H1 (cell line): ENCODE data around the gene ATP8B3. TPM values are rescaled to one million over a fixed set of nuclear protein-coding genes. Genes with fewer than 3 reads are reported as not detected.

ENCODE experiments used
- CTCF ChIA-PET: fragments of 300-600 bp; sonication (Branson Sonifier 250); formaldehyde crosslinking; loops from one replicate; lab custom pipeline; 2021; ENCODE audit not compliant: partially characterized antibody; lab: Charles Lee
- POLR2A ChIA-PET: fragments of 300-600 bp; sonication (Branson Sonifier 250); formaldehyde crosslinking; loops from one replicate; lab custom pipeline; 2021; ENCODE audit warnings: inconsistent platforms; ENCODE audit not compliant: partially characterized antibody; lab: Charles Lee
- DNase-seq, 2 experiments: peaks; one replicate each; pipeline versions ENCODE4 v3.0.0 to v3.0.0-alpha.2; 2010 to 2022; ENCODE audit warnings: low spot score in 2 of 2, low read depth in 1 of 2, mixed read lengths in 1 of 2
- FAIRE-seq: peaks from 2 replicates; lab custom pipeline; 2011; peaks lifted over from hg19 to GRCh38; lab: Jason Lieb, UNC
- H2AFZ ChIP-seq: 2 replicates; pipeline ENCODE4 v1.8.1; 2012; ENCODE audit warnings: low read length, inconsistent platforms
- H2AK5ac ChIP-seq: 2 replicates; pipeline ENCODE4 v1.6.1; 2013; ENCODE audit warnings: low read depth, low read length
- H2BK120ac ChIP-seq: replicated peaks from 2 replicates; pipeline ENCODE3; 2013; ENCODE audit warnings: low read depth, low read length, inconsistent platforms
- H2BK12ac ChIP-seq: 2 replicates; pipeline ENCODE4 v1.6.1; 2013; ENCODE audit warnings: low read depth, low read length
- H2BK15ac ChIP-seq: 2 replicates; pipeline ENCODE4 v1.6.1; 2013; ENCODE audit warnings: low read length
- H2BK20ac ChIP-seq: 2 replicates; pipeline ENCODE4 v1.6.1; 2013; ENCODE audit warnings: low read length
- H2BK5ac ChIP-seq: 2 replicates; pipeline ENCODE4 v1.6.1; 2013; ENCODE audit warnings: low read depth, low read length
- H3K14ac ChIP-seq: 2 replicates; pipeline ENCODE4 v1.6.1; 2013; ENCODE audit warnings: inconsistent platforms; ENCODE audit not compliant: insufficient read length
- H3K18ac ChIP-seq: 2 replicates; pipeline ENCODE4 v1.6.1; 2013; ENCODE audit warnings: low read length; ENCODE audit errors: extremely low read depth
- H3K23ac ChIP-seq: 2 replicates; pipeline ENCODE4 v1.6.1; 2013; ENCODE audit warnings: inconsistent platforms; ENCODE audit not compliant: insufficient read length
- H3K23me2 ChIP-seq: 2 replicates; pipeline ENCODE4 v1.6.1; 2013; ENCODE audit warnings: low read depth, low read length
- H3K27ac ChIP-seq: 2 replicates; pipeline ENCODE4 v1.6.1; 2011; ENCODE audit warnings: low read depth, low read length, inconsistent platforms
- H3K27me3 ChIP-seq, 4 experiments: replicated peaks in 1 of 4; 1 replicate in 1 of 4; 2 replicates in 3 of 4; pipeline versions ENCODE4 v1.6.1 to v1.8.1; 2011 to 2013; ENCODE audit warnings: low read length in 3 of 4, mild to moderate bottlenecking in 3 of 4, inconsistent platforms in 2 of 4, mixed read lengths in 2 of 4, moderate library complexity in 1 of 4; ENCODE audit not compliant: control insufficient read depth in 3 of 4, insufficient read depth in 3 of 4; ENCODE audit errors: extremely low read depth in 1 of 4
- H3K36me3 ChIP-seq, 4 experiments: 2 replicates each; pipeline versions ENCODE4 v1.6.1 to v1.8.1; 2011 to 2013; ENCODE audit warnings: mild to moderate bottlenecking in 4 of 4, low read length in 3 of 4, moderate library complexity in 2 of 4, control low read depth in 1 of 4, inconsistent platforms in 1 of 4; ENCODE audit not compliant: insufficient read depth in 4 of 4, control insufficient read depth in 2 of 4
- H3K4ac ChIP-seq: replicated peaks from 2 replicates; pipeline ENCODE3; 2013; ENCODE audit warnings: low read length, low read depth, mixed read lengths, inconsistent platforms; ENCODE audit not compliant: insufficient read length
- H3K4me1 ChIP-seq, 4 experiments: replicated peaks in 1 of 4; 1 replicate in 1 of 4; 2 replicates in 3 of 4; pipeline versions ENCODE4 v1.6.1 to v1.8.1; 2011 to 2013; ENCODE audit warnings: low read length in 3 of 4, inconsistent platforms in 2 of 4, mixed read lengths in 1 of 4; ENCODE audit not compliant: insufficient read depth in 4 of 4, control insufficient read depth in 3 of 4
- H3K4me2 ChIP-seq, 2 experiments: 2 replicates each; pipeline versions ENCODE4 v1.6.1 to v1.8.1; 2011 to 2013; ENCODE audit warnings: low read depth in 2 of 2, low read length in 2 of 2, control low read depth in 1 of 2, inconsistent platforms in 1 of 2, mild to moderate bottlenecking in 1 of 2; ENCODE audit not compliant: insufficient read depth in 1 of 2
- H3K4me3 ChIP-seq, 4 experiments: fragments of 200-600, 300-600 bp in 1 of 4; sonication (generic), shearing (Covaris generic), sonication (Bioruptor Twin) in 1 of 4; 2 replicates each; pipeline versions ENCODE4 v1.5.1 to v1.8.1; 2011 to 2016; ENCODE audit warnings: low read length in 4 of 4, low read depth in 3 of 4, control low read depth in 2 of 4, inconsistent platforms in 2 of 4, mild to moderate bottlenecking in 2 of 4, mixed read lengths in 1 of 4, moderate library complexity in 1 of 4; ENCODE audit not compliant: insufficient read depth in 2 of 4; ENCODE audit errors: extremely low read depth in 1 of 4
- H3K56ac ChIP-seq: replicated peaks from 2 replicates; pipeline ENCODE3; 2013; ENCODE audit warnings: low read depth, mild to moderate bottlenecking, mixed read lengths, low read length, inconsistent platforms; ENCODE audit not compliant: insufficient read length
- H3K79me1 ChIP-seq: 2 replicates; pipeline ENCODE4 v1.6.1; 2013; ENCODE audit warnings: low read depth, low read length, control low read depth
- H3K79me2 ChIP-seq, 2 experiments: 2 replicates each; pipeline versions ENCODE4 v1.6.1 to v1.8.1; 2012 to 2013; ENCODE audit warnings: low read length in 2 of 2, mild to moderate bottlenecking in 2 of 2, inconsistent platforms in 1 of 2; ENCODE audit not compliant: insufficient read depth in 2 of 2, control insufficient read depth in 1 of 2
- H3K9ac ChIP-seq, 4 experiments: replicated peaks in 1 of 4; 1 replicate in 1 of 4; 2 replicates in 3 of 4; pipeline versions ENCODE4 v1.6.1 to v1.8.1; 2011 to 2013; ENCODE audit warnings: low read depth in 3 of 4, low read length in 3 of 4, control low read depth in 2 of 4, mild to moderate bottlenecking in 2 of 4, moderate library complexity in 2 of 4, inconsistent platforms in 1 of 4; ENCODE audit errors: extremely low read depth in 1 of 4
- H3K9me3 ChIP-seq, 2 experiments: 2 replicates each; pipeline versions ENCODE4 v1.6.1 to v1.8.1; 2012 to 2013; ENCODE audit warnings: mild to moderate bottlenecking in 2 of 2, moderate library complexity in 2 of 2, control low read depth in 1 of 2, inconsistent platforms in 1 of 2, low read depth in 1 of 2, low read length in 1 of 2, mixed read lengths in 1 of 2; ENCODE audit not compliant: insufficient read depth in 2 of 2
- H4K20me1 ChIP-seq, 2 experiments: replicated peaks in 1 of 2; 2 replicates each; pipeline versions ENCODE3 to v1.8.1; 2011 to 2013; ENCODE audit warnings: inconsistent platforms in 2 of 2, low read length in 2 of 2, mild to moderate bottlenecking in 1 of 2; ENCODE audit not compliant: insufficient read depth in 2 of 2, control insufficient read depth in 1 of 2
- H4K5ac ChIP-seq: 2 replicates; pipeline ENCODE4 v1.6.1; 2013; ENCODE audit warnings: low read length, low read depth, mixed read lengths, inconsistent platforms; ENCODE audit not compliant: insufficient read length
- H4K8ac ChIP-seq: 2 replicates; pipeline ENCODE4 v1.8.0; 2013; ENCODE audit warnings: mild to moderate bottlenecking, moderate library complexity, low read length, inconsistent platforms; ENCODE audit not compliant: insufficient read depth; ENCODE audit errors: extremely low read depth
- H4K91ac ChIP-seq: replicated peaks from 2 replicates; pipeline ENCODE3; 2013; ENCODE audit warnings: low read length, mixed read lengths, inconsistent platforms; ENCODE audit not compliant: insufficient read length
- BCL11A ChIP-seq, 2 experiments: IDR thresholded peaks; one replicate each; pipeline ENCODE4 v1.6.1; 2011; ENCODE audit warnings: low read depth in 2 of 2, low read length in 2 of 2, mild to moderate bottlenecking in 2 of 2
- GTF2F1 ChIP-seq: IDR thresholded peaks from 2 replicates; pipeline ENCODE4 v1.6.1; 2012; ENCODE audit warnings: low read depth, low read length, improper control_type of control experiment, borderline replicate concordance
- JUN ChIP-seq: IDR thresholded peaks from 2 replicates; pipeline ENCODE4 v1.6.1; 2011; ENCODE audit warnings: low read depth, mild to moderate bottlenecking, improper control_type of control experiment, low read length
- JUND ChIP-seq: IDR thresholded peaks from 2 replicates; pipeline ENCODE4 v1.6.1; 2011; ENCODE audit warnings: mild to moderate bottlenecking, improper control_type of control experiment, low read length
- KDM4A ChIP-seq: IDR thresholded peaks from one replicate; pipeline ENCODE4 v1.7.1; 2012; ENCODE audit warnings: low read depth, mild to moderate bottlenecking, moderate library complexity, low read length, inconsistent platforms; ENCODE audit not compliant: severe bottlenecking
- SIX5 ChIP-seq: IDR thresholded peaks from 2 replicates; pipeline ENCODE4 v1.6.1; 2011; ENCODE audit warnings: mild to moderate bottlenecking, low read depth, low read length
- SUZ12 ChIP-seq: fragments of 200-600 bp; sonication (generic); IDR thresholded peaks from 2 replicates; pipeline ENCODE4 v1.6.1; 2012; ENCODE audit warnings: mild to moderate bottlenecking, inconsistent platforms, low read length, moderate library complexity, mixed read lengths
- TEAD4 ChIP-seq: IDR thresholded peaks from 2 replicates; pipeline ENCODE4 v1.6.1; 2012; ENCODE audit warnings: low read depth, low read length, inconsistent platforms, mixed read lengths
- ZNF274 ChIP-seq: IDR thresholded peaks from 2 replicates; pipeline ENCODE4 v1.7.0; 2012; ENCODE audit warnings: low read length, borderline replicate concordance; ENCODE audit errors: extremely low read depth
- WGBS, 2 experiments: shearing (Covaris generic) in 1 of 2; methylation state at CpG; one replicate each; pipeline versions ENCODE4 v1.1.6 to v1.1.7; 2013 to 2015; ENCODE audit warnings: low lambda C conversion rate in 2 of 2, mixed read lengths in 2 of 2, inconsistent platforms in 1 of 2, low coverage in 1 of 2, missing lambda C conversion rate in 1 of 2; ENCODE audit not compliant: insufficient replicate concordance in 2 of 2, insufficient coverage in 1 of 2, insufficient read length in 1 of 2; ENCODE audit errors: extremely low coverage in 1 of 2, missing lambda C conversion rate in 1 of 2; 5-methylcytosine and 5-hydroxymethylcytosine counted together
- polyA plus RNA-seq, 7 experiments: library from polyadenylated mRNA; depleted of rRNA in 3 of 7; stranded (reverse) in 5 of 7; unstranded in 2 of 7; fragments of >200 nt in 5 of 7; fragments of 200-250 nt in 2 of 7; gene quantifications; 1 replicate in 5 of 7; 2 replicates in 1 of 7; 4 replicates in 1 of 7; pipeline versions ENCODE4 v1.2.1 to v1.2.3, GENCODE V29; 2011 to 2013; ENCODE audit warnings: missing spikeins in 2 of 7, mixed read lengths in 2 of 7
- total RNA-seq: library from RNA; stranded (reverse); fragmentation: NEBNext Ultra II Directional; extraction: Animal tissue kit (Norgen Biotek cat#: 25700); gene quantifications from 2 replicates; pipeline ENCODE4 v1.2.1, GENCODE V29; 2021
- TF ChIP-seq, protein P1 (sequence below): IDR thresholded peaks from 2 replicates; pipeline ENCODE4 v1.6.1; 2012; ENCODE audit warnings: low read length, inconsistent platforms

Gene ATP8B3
- total and polyA plus RNA-seq, 2 of the 8 experiments (the other 6 are each of a cell fraction or from before 2014, with no cell fraction given) = 4.1 to 9.3 TPM

DNA sequence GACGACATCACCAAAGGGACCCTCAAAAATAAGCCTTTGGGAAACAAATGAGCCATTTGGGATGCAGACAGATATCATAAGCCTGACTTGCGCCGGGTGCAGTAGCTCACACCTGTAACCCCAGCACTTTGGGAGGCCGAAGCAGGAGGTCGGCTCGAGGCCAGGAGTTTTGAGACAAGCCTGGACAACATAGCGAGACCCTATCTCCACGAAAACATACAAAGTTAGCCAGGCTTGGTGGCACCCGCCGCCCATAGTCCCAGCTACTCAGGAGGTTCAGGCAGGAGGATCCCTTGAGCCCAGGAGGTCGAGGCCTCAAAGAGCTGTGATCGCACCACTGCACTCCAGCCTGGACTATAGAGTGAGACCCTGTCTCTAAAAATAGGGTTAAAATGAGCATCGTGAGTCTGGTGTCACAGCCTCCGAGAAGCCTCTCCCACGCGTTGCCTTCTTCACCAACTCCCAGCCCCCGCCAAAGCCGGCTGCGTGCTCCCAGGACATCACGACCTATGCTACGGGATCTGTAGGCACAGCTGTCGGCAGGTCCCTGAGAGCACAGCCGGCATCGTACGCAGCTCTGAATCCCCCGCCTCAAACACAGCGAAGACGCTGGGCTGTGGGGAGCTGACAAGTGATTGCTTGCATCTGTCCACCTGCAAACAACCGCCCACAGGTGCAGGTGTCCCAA is 34.6 kb upstream of the ATP8B3 start:
- Histone ChIP-seq H2AK5ac (no peak overlapping the region), H3K56ac (no peak overlapping the region), H3K4ac (no peak overlapping the region), H4K5ac (no peak overlapping the region), H3K36me3 (no peaks in the 10 kb centered on the region), H3K9ac (no peak overlapping the region), H2BK120ac (no peak overlapping the region), H3K27me3 (no peaks in the 10 kb centered on the region), H3K4me3 (peak overlapping the region in 3 of 4 experiments; percentile 87 to 95 (median 90); a peak in 6 of 8 replicates), H2BK12ac (no peak overlapping the region), H3K79me2 (peaks cover 23 to 63% of the 10 kb centered on the region in 2 experiments), H2BK15ac (no peak overlapping the region), H3K23me2 (peaks cover 3% of the 10 kb centered on the region; the same call in 1 of the 2 replicates), H3K4me1 (peaks cover 0 to 10% (median 9%) of the 10 kb centered on the region in 4 experiments; a peak in 6 of 7 replicates), H3K4me2 (peak overlapping the region; percentile 75 to 97), H3K14ac (no peak overlapping the region), H4K8ac (no peak overlapping the region), H3K23ac (no peak overlapping the region), H2BK20ac (no peak overlapping the region), H4K20me1 (peaks cover 19 to 27% of the 10 kb centered on the region in 2 experiments), H3K9me3 (no peaks in the 10 kb centered on the region), H3K79me1 (peaks cover 23% of the 10 kb centered on the region), H3K27ac (no peak overlapping the region), H3K18ac (no peak overlapping the region), H4K91ac (no peak overlapping the region), H2BK5ac (no peak overlapping the region), H2AFZ (no peak overlapping the region)
- FAIRE-seq (no peak), DNase-seq (no peak)
- WGBS, 2 experiments = 93% methylated on average over 29 of the region's 29 CpGs; no CpG with 5 or more reads in 1 of the 2 experiments
- ChIA-PET CTCF (interaction anchor here (1.1 to 14.9 kb wide), 6 partner anchors 9 to 580 kb away, joined by 3 to 228 read pairs (median 5); no protein-coding TSS in a partner anchor), POLR2A (interaction anchor here (0.6 to 1.6 kb wide), 3 partner anchors 9 to 376 kb away, joined by 3 to 5 read pairs (median 5); no protein-coding TSS in a partner anchor)
- TF ChIP-seq SIX5 = no peak
- TF ChIP-seq SUZ12 = no peak
- TF ChIP-seq, protein P1, sequence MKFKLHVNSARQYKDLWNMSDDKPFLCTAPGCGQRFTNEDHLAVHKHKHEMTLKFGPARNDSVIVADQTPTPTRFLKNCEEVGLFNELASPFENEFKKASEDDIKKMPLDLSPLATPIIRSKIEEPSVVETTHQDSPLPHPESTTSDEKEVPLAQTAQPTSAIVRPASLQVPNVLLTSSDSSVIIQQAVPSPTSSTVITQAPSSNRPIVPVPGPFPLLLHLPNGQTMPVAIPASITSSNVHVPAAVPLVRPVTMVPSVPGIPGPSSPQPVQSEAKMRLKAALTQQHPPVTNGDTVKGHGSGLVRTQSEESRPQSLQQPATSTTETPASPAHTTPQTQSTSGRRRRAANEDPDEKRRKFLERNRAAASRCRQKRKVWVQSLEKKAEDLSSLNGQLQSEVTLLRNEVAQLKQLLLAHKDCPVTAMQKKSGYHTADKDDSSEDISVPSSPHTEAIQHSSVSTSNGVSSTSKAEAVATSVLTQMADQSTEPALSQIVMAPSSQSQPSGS = no peak
- no peak for TF ChIP-seq ZNF274
- TF ChIP-seq GTF2F1 = no peak
- TF ChIP-seq BCL11A (IDR thresholded peaks at IDR 0.05; ENCODE audit: low read depth in 2 of 2, low read length in 2 of 2) = no peak
- no peak for TF ChIP-seq TEAD4
- no peak for TF ChIP-seq JUND
- TF ChIP-seq JUN = no peak
- no peak for TF ChIP-seq KDM4A
